WTC11 (cell line): ENCODE data around the gene SH3PXD2A. TPM values are rescaled to one million over a fixed set of nuclear protein-coding genes. Genes with fewer than 3 reads are reported as not detected.

Experiments
- ATAC-seq: fragments of 200-7000 bp; cut with Tn5 transposase; 2 replicates; pipeline ENCODE4 v1.10.0; 2021; ENCODE audit warnings: mild to moderate bottlenecking, moderate library complexity
- CTCF ChIA-PET: fragments of 300-600 bp; sonication (Branson Sonifier 250); formaldehyde crosslinking; loops from one replicate; lab custom pipeline; 2021; ENCODE audit warnings: antibody characterized with exemption; lab: Charles Lee
- POLR2A ChIA-PET: fragments of 350-600 bp; sonication (Branson Sonifier 250); formaldehyde crosslinking; loops from one replicate; lab custom pipeline; 2021; ENCODE audit warnings: antibody characterized with exemption; lab: Charles Lee
- DNase-seq: peaks from one replicate; pipeline ENCODE4 v3.0.0; 2021; ENCODE audit warnings: low spot score
- H3K27ac Mint-ChIP-seq: 2 replicates; pipeline ENCODE4 v1.8.0; 2021; ENCODE audit warnings: mixed read lengths
- H3K27me3 Mint-ChIP-seq: 2 replicates; pipeline ENCODE4 v1.8.0; 2021; ENCODE audit warnings: low read depth, mild to moderate bottlenecking, moderate library complexity, mixed read lengths
- H3K36me3 Mint-ChIP-seq: 2 replicates; pipeline ENCODE4 v1.8.0; 2021; ENCODE audit warnings: mixed read lengths
- H3K4me1 Mint-ChIP-seq: 2 replicates; pipeline ENCODE4 v1.8.0; 2022; ENCODE audit warnings: mixed read lengths
- H3K4me3 Mint-ChIP-seq: 2 replicates; pipeline ENCODE4 v1.8.0; 2021; ENCODE audit warnings: mild to moderate bottlenecking, moderate library complexity, mixed read lengths
- H3K9me3 Mint-ChIP-seq: 2 replicates; pipeline ENCODE4 v1.8.0; 2021; ENCODE audit warnings: mixed read lengths
- ARID4B ChIP-seq: sonication (generic); formaldehyde crosslinking; IDR thresholded peaks from 2 replicates; pipeline ENCODE4 v1.8.0; 2023; ENCODE audit warnings: missing genetic modification reagents, mild to moderate bottlenecking, borderline replicate concordance
- ATF3 ChIP-seq: sonication (generic); formaldehyde crosslinking; conservative IDR thresholded peaks from 2 replicates; pipeline ENCODE4 v1.8.1; 2022; ENCODE audit warnings: mild to moderate bottlenecking, missing genetic modification reagents
- CREM ChIP-seq: sonication (generic); formaldehyde crosslinking; IDR thresholded peaks from 2 replicates; pipeline ENCODE4 v1.8.1; 2022; ENCODE audit warnings: mild to moderate bottlenecking, missing genetic modification reagents, moderate library complexity
- ESRRA ChIP-seq: sonication (generic); formaldehyde crosslinking; IDR thresholded peaks from 2 replicates; pipeline ENCODE4 v1.8.1; 2022; ENCODE audit warnings: mild to moderate bottlenecking, missing genetic modification reagents, borderline replicate concordance
- ETV6 ChIP-seq: sonication (generic); formaldehyde crosslinking; IDR thresholded peaks from 2 replicates; pipeline ENCODE4 v1.8.1; 2022; ENCODE audit warnings: mild to moderate bottlenecking, missing genetic modification reagents
- FOXJ3 ChIP-seq: sonication (generic); formaldehyde crosslinking; IDR thresholded peaks from 2 replicates; pipeline ENCODE4 v1.9.0; 2021; ENCODE audit warnings: missing genetic modification reagents, mild to moderate bottlenecking, borderline replicate concordance
- FOXK1 ChIP-seq: sonication (generic); formaldehyde crosslinking; IDR thresholded peaks from 2 replicates; pipeline ENCODE4 v1.8.0; 2022; ENCODE audit warnings: mild to moderate bottlenecking, moderate library complexity, missing genetic modification reagents
- FOXP1 ChIP-seq: sonication (generic); formaldehyde crosslinking; IDR thresholded peaks from 2 replicates; pipeline ENCODE4 v1.8.0; 2022; ENCODE audit warnings: missing genetic modification reagents, mild to moderate bottlenecking, moderate library complexity, borderline replicate concordance
- GABPB1 ChIP-seq: sonication (generic); formaldehyde crosslinking; IDR thresholded peaks from 2 replicates; pipeline ENCODE4 v1.8.1; 2023; ENCODE audit warnings: mild to moderate bottlenecking, missing genetic modification reagents
- GTF2I ChIP-seq: fragments of 250-450 bp; sonication (Bioruptor Pico); conservative IDR thresholded peaks from 2 replicates; pipeline ENCODE4 v1.4.0; 2021; ENCODE audit warnings: mild to moderate bottlenecking
- MLX ChIP-seq: sonication (generic); formaldehyde crosslinking; IDR thresholded peaks from 2 replicates; pipeline ENCODE4 v1.8.1; 2023; ENCODE audit warnings: mild to moderate bottlenecking, missing genetic modification reagents, moderate library complexity
- MXD4 ChIP-seq: fragments of 250-450 bp; sonication (Bioruptor Pico); IDR thresholded peaks from 2 replicates; pipeline ENCODE4 v1.8.0; 2021; ENCODE audit warnings: mild to moderate bottlenecking, moderate library complexity, borderline replicate concordance
- OVOL2 ChIP-seq: fragments of 250-450 bp; sonication (Bioruptor Pico); IDR thresholded peaks from 2 replicates; pipeline ENCODE4 v1.9.0; 2021; ENCODE audit warnings: mild to moderate bottlenecking, borderline replicate concordance
- PRRX2 ChIP-seq: fragments of 250-450 bp; sonication (Bioruptor Pico); IDR thresholded peaks from 2 replicates; pipeline ENCODE4 v1.8.0; 2021; ENCODE audit warnings: mild to moderate bottlenecking
- SMAD4 ChIP-seq: sonication (generic); formaldehyde crosslinking; IDR thresholded peaks from 2 replicates; pipeline ENCODE4 v1.8.0; 2022; ENCODE audit warnings: mild to moderate bottlenecking, missing genetic modification reagents
- TCF7 ChIP-seq: sonication (generic); formaldehyde crosslinking; IDR thresholded peaks from 2 replicates; pipeline ENCODE4 v1.8.0; 2022; ENCODE audit warnings: mild to moderate bottlenecking, low read depth, missing genetic modification reagents, moderate library complexity
- TEAD1 ChIP-seq: sonication (generic); formaldehyde crosslinking; IDR thresholded peaks from 2 replicates; pipeline ENCODE4 v1.8.0; 2022; ENCODE audit warnings: mild to moderate bottlenecking, missing genetic modification reagents
- TP53 ChIP-seq: sonication (generic); formaldehyde crosslinking; IDR thresholded peaks from 2 replicates; pipeline ENCODE4 v1.8.1; 2023; ENCODE audit warnings: mild to moderate bottlenecking, missing genetic modification reagents
- ZNF232 ChIP-seq: sonication (generic); formaldehyde crosslinking; IDR thresholded peaks from 2 replicates; pipeline ENCODE4 v1.8.0; 2022; ENCODE audit warnings: mild to moderate bottlenecking, missing genetic modification reagents
- ZNF263 ChIP-seq: sonication (generic); formaldehyde crosslinking; IDR thresholded peaks from 2 replicates; pipeline ENCODE4 v1.8.1; 2022; ENCODE audit warnings: low read depth, mild to moderate bottlenecking, moderate library complexity, missing genetic modification reagents
- ZNF396 ChIP-seq: fragments of 250-450 bp; sonication (Bioruptor Pico); IDR thresholded peaks from 2 replicates; pipeline ENCODE4 v1.8.0; 2021; ENCODE audit warnings: mild to moderate bottlenecking, moderate library complexity, borderline replicate concordance
- ZSCAN18 ChIP-seq: fragments of 250-450 bp; sonication (Bioruptor Pico); IDR thresholded peaks from 2 replicates; pipeline ENCODE4 v2.1.2; 2022; ENCODE audit warnings: mild to moderate bottlenecking, moderate library complexity
- total RNA-seq: library from RNA; stranded (reverse); gene quantifications from 3 replicates; pipeline ENCODE4 v1.2.3, GENCODE V29; 2021
- TF ChIP-seq, protein P1 (sequence below): sonication (generic); formaldehyde crosslinking; IDR thresholded peaks from 2 replicates; pipeline ENCODE4 v1.8.1; 2022; ENCODE audit warnings: low read depth, missing genetic modification reagents, borderline replicate concordance
- TF ChIP-seq, protein P2 (sequence below): sonication (generic); formaldehyde crosslinking; IDR thresholded peaks from 2 replicates; pipeline ENCODE4 v1.8.1; 2022; ENCODE audit warnings: mild to moderate bottlenecking, moderate library complexity, missing genetic modification reagents
- TF ChIP-seq, protein P3 (sequence below): fragments of 250-450 bp; sonication (Bioruptor Pico); IDR thresholded peaks from 2 replicates; pipeline ENCODE4 v1.9.0; 2021; ENCODE audit warnings: mild to moderate bottlenecking, borderline replicate concordance

Gene SH3PXD2A
- total RNA-seq, 1 experiment from 2014 or later: 15.7 TPM

GRCh38 chr10:103879831-103880230 is 24.5 kb upstream of the SH3PXD2A start (continued):
- no peak for TF ChIP-seq ATF3 (CRISPR knock-in tag)
- no peak for TF ChIP-seq SMAD4
- TF ChIP-seq MLX: no peak
- TF ChIP-seq OVOL2 (CRISPR knock-in tag): no peak
- no peak for TF ChIP-seq ZSCAN18 (CRISPR knock-in tag)
- no peak for TF ChIP-seq GABPB1
- TF ChIP-seq, protein P1, sequence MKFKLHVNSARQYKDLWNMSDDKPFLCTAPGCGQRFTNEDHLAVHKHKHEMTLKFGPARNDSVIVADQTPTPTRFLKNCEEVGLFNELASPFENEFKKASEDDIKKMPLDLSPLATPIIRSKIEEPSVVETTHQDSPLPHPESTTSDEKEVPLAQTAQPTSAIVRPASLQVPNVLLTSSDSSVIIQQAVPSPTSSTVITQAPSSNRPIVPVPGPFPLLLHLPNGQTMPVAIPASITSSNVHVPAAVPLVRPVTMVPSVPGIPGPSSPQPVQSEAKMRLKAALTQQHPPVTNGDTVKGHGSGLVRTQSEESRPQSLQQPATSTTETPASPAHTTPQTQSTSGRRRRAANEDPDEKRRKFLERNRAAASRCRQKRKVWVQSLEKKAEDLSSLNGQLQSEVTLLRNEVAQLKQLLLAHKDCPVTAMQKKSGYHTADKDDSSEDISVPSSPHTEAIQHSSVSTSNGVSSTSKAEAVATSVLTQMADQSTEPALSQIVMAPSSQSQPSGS (CRISPR knock-in tag): no peak
- TF ChIP-seq ZNF263: no peak

DNA sequence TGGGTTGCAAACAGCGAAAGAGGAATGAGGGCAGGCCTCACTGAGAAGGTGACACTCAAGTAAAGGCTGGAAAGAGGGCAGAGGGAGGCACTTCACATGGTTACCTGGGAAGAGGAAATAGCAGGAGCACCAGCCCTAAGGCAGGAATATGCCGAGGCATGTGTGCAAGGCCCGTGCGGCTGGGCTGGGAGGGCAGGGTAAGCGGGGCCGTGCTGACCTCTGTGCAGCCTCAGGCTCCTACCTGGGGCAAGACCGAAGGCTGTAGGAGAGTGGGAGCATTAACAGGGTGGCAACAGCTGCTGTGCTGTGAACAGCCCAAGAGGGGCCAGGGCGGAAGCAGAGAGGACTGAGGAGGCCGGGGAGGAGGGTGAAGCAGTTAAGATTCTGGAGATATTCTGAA is 24.0 kb upstream of the SH3PXD2A start:
- DNase-seq: no peak
- Mint-ChIP-seq H3K4me3 (no peak overlapping the region), H3K4me1 (0 out of 2 replicates have a peak, but pooled peaks cover 2% of the 10 kb centered on the region), H3K27ac (peak overlapping the region; percentile 30; the same call in 1 of the 2 replicates), H3K9me3 (no peaks in the 10 kb centered on the region), H3K36me3 (peaks cover 7% of the 10 kb centered on the region; the same call in 1 of the 2 replicates), H3K27me3 (no peaks in the 10 kb centered on the region)
- ATAC-seq: no peak
- ChIA-PET CTCF (interaction anchor here (1.1 kb wide), 1 partner anchor 9 kb away, joined by 5 read pairs; no protein-coding TSS in a partner anchor), POLR2A (no interaction called here)
- no peak for TF ChIP-seq ARID4B (CRISPR knock-in tag)
- TF ChIP-seq FOXP1 (CRISPR knock-in tag): no peak
- no peak for TF ChIP-seq ESRRA (CRISPR knock-in tag)
- no peak for TF ChIP-seq ETV6 (CRISPR knock-in tag)
- TF ChIP-seq FOXJ3 (CRISPR knock-in tag): no peak
- TF ChIP-seq, protein P2, sequence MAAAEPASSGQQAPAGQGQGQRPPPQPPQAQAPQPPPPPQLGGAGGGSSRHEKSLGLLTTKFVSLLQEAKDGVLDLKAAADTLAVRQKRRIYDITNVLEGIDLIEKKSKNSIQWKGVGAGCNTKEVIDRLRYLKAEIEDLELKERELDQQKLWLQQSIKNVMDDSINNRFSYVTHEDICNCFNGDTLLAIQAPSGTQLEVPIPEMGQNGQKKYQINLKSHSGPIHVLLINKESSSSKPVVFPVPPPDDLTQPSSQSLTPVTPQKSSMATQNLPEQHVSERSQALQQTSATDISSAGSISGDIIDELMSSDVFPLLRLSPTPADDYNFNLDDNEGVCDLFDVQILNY (CRISPR knock-in tag): no peak
- TF ChIP-seq, protein P3, sequence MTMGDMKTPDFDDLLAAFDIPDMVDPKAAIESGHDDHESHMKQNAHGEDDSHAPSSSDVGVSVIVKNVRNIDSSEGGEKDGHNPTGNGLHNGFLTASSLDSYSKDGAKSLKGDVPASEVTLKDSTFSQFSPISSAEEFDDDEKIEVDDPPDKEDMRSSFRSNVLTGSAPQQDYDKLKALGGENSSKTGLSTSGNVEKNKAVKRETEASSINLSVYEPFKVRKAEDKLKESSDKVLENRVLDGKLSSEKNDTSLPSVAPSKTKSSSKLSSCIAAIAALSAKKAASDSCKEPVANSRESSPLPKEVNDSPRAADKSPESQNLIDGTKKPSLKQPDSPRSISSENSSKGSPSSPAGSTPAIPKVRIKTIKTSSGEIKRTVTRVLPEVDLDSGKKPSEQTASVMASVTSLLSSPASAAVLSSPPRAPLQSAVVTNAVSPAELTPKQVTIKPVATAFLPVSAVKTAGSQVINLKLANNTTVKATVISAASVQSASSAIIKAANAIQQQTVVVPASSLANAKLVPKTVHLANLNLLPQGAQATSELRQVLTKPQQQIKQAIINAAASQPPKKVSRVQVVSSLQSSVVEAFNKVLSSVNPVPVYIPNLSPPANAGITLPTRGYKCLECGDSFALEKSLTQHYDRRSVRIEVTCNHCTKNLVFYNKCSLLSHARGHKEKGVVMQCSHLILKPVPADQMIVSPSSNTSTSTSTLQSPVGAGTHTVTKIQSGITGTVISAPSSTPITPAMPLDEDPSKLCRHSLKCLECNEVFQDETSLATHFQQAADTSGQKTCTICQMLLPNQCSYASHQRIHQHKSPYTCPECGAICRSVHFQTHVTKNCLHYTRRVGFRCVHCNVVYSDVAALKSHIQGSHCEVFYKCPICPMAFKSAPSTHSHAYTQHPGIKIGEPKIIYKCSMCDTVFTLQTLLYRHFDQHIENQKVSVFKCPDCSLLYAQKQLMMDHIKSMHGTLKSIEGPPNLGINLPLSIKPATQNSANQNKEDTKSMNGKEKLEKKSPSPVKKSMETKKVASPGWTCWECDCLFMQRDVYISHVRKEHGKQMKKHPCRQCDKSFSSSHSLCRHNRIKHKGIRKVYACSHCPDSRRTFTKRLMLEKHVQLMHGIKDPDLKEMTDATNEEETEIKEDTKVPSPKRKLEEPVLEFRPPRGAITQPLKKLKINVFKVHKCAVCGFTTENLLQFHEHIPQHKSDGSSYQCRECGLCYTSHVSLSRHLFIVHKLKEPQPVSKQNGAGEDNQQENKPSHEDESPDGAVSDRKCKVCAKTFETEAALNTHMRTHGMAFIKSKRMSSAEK (CRISPR knock-in tag): no peak
- TF ChIP-seq GTF2I (CRISPR knock-in tag): no peak
- no peak for TF ChIP-seq TCF7 (CRISPR knock-in tag)
- TF ChIP-seq MXD4 (CRISPR knock-in tag): no peak
- no peak for TF ChIP-seq FOXK1 (CRISPR knock-in tag)
- TF ChIP-seq CREM (CRISPR knock-in tag): no peak
- no peak for TF ChIP-seq TEAD1 (CRISPR knock-in tag)
- TF ChIP-seq TP53 (CRISPR knock-in tag): no peak
- TF ChIP-seq ZNF263: no peak
- TF ChIP-seq ZNF232: no peak
- no peak for TF ChIP-seq PRRX2 (CRISPR knock-in tag)
- no peak for TF ChIP-seq ZNF396 (CRISPR knock-in tag)
